CD4-positive, alpha-beta T cell treated with Interferon alpha-2 for 1 hour (primary cell): ENCODE results near the gene OR52A1.

Experiments
- DNase-seq, 2 donors: peaks; one replicate each; pipeline ENCODE4 v3.0.0-alpha.2; 2020 to 2022

OR52A1 gene

DNA sequence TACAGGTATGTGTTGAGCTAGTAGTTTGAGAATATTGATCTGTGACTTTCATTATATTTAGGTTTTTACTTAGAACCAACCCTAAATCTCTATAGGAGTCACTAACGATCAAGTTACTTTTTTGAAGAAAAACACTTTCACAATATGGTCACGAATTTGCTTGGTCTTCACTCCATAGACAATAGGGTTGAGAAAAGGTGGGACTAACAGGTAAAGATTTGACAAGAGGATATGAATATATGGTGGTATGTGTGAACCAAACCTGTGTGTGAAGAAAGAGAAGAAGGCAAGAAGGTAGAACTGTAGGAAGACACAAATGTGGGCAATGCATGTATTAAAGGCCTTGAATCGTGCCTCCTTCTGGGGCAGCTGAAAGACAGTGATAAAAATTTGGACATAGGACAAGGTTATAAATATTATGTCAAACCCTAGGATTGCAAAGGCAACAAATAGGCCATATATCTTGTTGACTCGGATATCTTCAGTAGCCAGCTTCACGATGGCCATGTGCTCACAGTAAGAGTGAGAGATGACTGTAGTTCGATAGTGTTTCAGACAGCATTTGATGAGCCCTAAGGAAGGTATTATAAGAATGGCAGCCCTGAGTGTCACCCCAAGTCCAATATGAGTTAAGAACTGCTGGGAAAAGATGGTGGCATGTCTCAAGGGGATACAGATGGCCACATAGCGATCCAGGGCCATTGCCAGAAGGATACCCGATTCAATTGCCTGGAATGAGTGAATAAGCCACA, 22.8 kb downstream of the OR52A1 start:
- DNase-seq, result no peak

- DNase-seq, result no peak
Measured at GRCh38 chr11:5129457-5129877, 25.1 kb downstream of the OR52A1 start.

DNA sequence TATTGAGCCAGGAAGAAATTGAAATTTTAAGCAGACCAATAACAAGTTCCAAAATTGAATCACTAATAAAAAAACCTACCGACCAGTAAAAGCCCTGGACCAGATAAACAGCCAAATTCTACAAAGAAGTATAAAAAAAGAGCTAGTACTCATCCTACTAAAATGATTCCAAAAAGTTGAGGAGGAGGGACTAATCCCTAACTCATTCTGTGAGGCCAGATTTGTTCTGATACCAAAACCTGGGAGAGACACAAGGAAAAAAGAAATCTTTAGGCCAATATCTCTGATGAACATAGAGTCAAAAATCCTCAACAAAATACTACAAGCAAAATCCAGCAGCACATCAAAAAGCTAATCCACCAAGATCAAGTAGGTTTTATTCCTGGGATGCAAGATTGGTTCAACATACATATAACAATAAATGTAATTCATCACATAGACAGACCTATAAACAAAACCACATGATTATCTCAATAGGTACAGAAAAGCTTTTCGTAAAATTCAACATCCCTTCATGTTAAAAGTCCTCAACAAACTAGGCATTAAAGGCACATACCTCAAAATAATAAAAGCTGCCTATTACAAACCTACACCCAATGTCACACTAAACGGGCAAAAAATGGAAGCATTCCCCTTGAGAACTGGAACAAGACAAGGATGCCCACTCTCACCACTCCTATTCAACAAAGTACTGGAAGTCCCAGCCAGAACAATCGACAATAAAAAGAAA, 29.5 kb downstream of the OR52A1 start:
- no peak for DNase-seq

GRCh38 chr11:5123802-5124521, 30.6 kb downstream of the OR52A1 start:
- peak; percentile 36 to 48 for DNase-seq

DNA sequence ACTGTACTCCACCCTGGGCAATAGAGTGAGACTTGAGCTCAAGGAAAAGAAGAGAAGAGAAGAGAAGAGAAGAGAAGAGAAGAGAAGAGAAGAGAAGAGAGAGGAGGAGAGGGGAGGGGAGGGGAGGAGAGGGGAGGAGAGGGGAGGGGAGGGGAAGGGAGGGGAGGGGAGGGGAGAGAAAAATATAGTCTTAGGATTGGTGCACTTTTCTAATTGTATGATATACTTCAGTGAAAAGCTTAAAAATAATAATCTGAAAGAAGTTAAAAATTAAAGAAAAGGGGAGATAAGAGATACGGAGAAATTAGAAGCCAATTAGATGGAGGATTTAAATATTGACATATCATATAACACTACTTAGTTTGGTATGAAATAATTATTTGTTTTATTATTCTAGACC, 35.7 kb downstream of the OR52A1 start:
- no peak for DNase-seq

GRCh38 chr11:5117588-5117987, 37.0 kb downstream of the OR52A1 start:
- DNase-seq, result no peak

DNA sequence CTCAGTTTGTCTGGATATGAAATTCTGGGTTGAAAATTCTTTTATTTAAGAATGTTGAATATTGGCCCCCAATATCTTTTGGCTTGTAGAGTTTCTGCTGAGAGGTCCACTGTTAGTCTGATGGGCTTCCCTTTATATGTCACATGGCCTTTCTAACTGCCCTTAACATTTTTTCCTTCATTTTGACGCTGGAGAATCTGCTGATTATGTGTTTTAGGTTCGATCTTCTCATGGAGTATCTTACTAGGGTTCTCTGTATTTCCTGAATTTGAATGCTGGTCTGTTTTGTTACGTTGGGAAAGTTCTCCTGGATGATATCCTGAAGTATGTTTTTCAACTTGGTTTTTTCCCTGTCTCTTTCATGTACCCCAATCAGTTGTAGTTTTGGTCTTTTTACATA, 39.2 kb downstream of the OR52A1 start:
- no peak for DNase-seq

GRCh38 chr11:5107285-5107684, 47.3 kb downstream of the OR52A1 start:
- no peak for DNase-seq

GRCh38 chr11:5103066-5103465, 51.5 kb downstream of the OR52A1 start:
- no peak for DNase-seq

DNA sequence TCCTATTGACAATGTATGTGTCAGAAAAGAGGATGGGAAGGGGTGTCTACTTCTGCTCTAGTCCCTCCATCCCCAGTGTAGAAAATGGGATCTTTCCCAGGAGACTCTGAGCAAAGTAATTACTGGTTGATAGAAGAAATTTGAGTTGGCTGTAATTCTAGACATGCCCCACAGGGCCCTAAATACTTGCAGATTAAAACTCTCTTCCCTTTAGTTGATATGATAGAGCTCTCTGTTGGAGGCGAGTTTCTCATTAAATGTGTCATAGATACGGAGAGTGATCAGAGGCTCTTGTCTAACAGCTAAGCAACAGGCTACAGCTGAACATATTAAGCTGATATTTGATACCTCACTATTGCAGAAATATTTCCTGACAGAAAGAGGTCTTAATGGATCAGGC, 52.3 kb downstream of the OR52A1 start:
- no peak for DNase-seq

DNA sequence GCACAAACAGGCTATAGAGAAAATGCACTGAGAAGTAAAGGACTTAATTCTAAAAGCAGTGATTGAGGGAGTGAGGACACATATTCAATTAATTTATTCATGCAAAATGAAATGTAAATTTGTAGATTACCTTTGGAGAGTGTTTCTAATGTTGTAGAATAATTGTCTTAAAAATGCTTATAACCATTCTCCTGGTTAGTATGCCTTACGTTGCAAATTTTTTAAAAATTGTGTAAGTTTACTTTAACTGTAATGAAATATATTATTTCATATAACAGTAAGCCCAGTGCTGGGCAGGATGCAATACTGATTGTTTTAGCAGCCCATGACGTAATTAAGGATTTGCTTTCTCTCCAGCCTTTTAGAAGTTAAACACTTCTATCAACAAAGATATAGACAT, 58.5 kb downstream of the OR52A1 start:
- no peak for DNase-seq
